GM12801 (cell line): ENCODE data around the gene AP1G1.

Experiments
- CTCF ChIP-seq: IDR thresholded peaks from one replicate; pipeline ENCODE4 v1.5.1; 2011; ENCODE audit warnings: control low read depth; ENCODE audit not compliant: insufficient read length; ENCODE audit errors: extremely low read depth

AP1G1 gene

DNA sequence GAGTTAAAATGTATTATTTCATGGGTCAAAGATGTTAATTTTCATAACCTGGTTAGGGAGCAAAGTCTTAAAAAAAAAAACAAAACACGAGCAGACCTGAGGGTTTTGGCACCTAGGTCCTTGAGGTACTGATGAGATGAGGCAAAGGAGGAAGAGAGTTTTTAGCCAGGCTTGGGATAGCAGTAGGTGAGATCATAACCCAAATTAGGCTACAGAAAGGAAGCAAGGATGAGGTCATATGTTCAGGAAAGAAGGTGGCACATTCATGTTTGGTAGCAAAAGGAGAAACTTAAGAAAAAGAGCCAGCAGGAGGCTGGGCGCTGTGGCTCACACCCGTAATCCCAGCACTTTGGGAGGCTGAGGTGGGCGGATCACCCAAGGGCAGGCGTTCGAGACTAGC is 40.0 kb upstream of the AP1G1 start:
- TF ChIP-seq CTCF, result no peak

- no peak for TF ChIP-seq CTCF
These were observed 38.5 kb upstream of the AP1G1 start for GRCh38 chr16:71847096-71847495.

DNA sequence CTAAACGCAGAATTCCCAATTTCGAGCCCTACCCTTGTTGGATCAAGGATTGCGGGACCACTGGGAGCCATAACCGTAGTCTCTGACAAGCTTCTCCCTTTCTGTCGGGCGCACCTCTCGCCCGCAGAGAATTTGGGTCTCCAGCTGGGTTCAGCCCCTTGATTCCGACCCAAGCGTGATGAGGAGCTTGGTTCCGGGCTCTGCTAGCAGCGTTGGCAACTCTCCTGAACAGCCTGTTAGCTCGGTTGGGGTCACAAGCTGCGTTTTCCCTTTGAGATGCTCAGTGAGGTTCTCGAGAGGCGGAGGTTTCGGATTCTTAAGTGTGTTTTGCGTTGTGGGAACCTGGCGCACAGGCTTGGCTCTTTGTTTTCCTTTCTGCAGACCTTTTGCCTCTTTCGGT is 37.8 kb upstream of the AP1G1 start:
- no peak for TF ChIP-seq CTCF

DNA sequence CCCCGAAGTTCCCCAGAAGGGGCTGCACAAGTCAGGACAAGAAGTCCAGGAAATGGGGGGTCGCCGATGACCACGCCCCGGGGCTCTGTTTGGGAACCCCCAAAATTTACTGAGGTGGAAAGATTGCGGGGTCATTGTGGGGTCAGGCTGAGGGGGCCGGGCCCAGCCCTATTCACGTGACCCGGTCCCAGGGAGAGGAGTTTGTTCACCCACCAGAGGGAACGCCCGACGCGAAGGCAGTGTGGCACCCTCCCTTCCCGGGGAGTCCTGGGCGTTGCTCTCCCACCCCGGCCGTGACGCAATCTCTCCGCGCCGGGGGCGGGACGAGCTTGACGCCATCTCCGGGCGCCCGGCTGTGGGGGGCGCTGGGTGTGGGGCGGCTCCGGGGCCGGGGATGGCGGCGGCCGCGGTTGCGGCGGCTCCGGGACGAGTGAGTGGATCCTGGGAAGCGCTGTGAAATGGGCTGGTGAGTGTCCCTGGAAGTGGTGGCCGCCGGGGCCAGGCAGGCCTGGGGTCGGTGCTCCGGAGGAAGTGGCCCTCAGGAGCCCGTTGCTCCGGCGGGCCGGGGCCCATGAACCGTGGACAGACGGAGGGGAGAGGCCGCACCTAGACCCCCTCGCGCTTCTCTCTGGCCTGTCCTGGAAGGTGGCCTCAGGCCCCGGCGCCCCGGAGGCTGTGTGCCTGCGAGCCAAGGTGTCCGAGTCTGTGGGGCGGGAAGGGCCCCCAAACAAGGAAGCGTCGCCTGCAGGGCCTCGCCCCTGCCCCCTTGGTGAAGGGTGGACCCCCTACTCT is 37.2 kb upstream of the AP1G1 start, which contains the start of gene ATXN1L:
Gene ATXN1L, plus strand, starts transcription at position 338 of the 792 bp plus-strand sequence. CDS start 3,765 bp downstream, outside the sequence.
- no peak for TF ChIP-seq CTCF

DNA sequence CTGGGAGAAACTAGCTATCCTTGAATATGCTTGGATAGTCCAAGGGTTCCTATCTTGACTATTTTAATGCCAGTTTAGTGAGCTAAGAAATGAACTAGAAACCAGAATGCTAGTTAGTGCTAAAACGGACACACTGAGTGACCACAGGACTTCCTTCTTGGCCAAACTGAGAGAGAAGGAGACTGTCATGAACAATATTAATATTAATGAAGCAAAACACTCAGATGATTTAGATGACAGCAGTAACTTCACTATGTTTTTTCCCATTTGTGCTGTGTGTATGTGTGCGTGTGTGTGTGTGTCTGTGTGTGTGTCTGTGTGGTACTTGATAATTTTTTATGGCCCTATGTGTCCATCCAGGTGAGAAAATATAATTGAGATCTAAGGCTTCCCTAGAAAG is 34.9 kb upstream of the AP1G1 start:
- TF ChIP-seq CTCF, result no peak

- no peak for TF ChIP-seq CTCF
These were observed 31.4 kb upstream of the AP1G1 start for GRCh38 chr16:71840052-71840451.

- no peak for TF ChIP-seq CTCF
These were observed 28.5 kb upstream of the AP1G1 start for GRCh38 chr16:71837150-71837549.
